ENCODE results near the gene ZMAT2. TPM values are rescaled to one million over a fixed set of nuclear protein-coding genes. Genes with fewer than 3 reads are reported as not detected.
"Not testable (repeated sequence)": the region's sequence is repeated elsewhere in the genome, so short reads cannot be mapped to it uniquely, and the experiment has no call there.

The ZMAT2 gene
- total RNA-seq, 1 donor from 2014 or later: 50.9 TPM

GRCh38 chr5:140708787-140709186, 8.5 kb downstream of the ZMAT2 start:
- DNase-seq (ENCODE audit: low spot score): not testable (repeated sequence)

GRCh38 chr5:140710899-140711552, 10.8 kb downstream of the ZMAT2 start:
- peak; percentile 94 for DNase-seq (ENCODE audit: low spot score)

GRCh38 chr5:140711794-140712193, 11.5 kb downstream of the ZMAT2 start:
- DNase-seq (ENCODE audit: low spot score): no peak

GRCh38 chr5:140713562-140714094, 13.4 kb downstream of the ZMAT2 start:
- no peak for DNase-seq (ENCODE audit: low spot score)

GRCh38 chr5:140716238-140716637, 16.0 kb downstream of the ZMAT2 start:
- not testable (repeated sequence) for DNase-seq (ENCODE audit: low spot score)

- DNase-seq (ENCODE audit: low spot score): no peak
These were observed 18.0 kb downstream of the ZMAT2 start for GRCh38 chr5:140718266-140718592.

- DNase-seq (ENCODE audit: low spot score): not testable (repeated sequence)
These were observed 20.5 kb downstream of the ZMAT2 start for GRCh38 chr5:140720738-140721137.

- not testable (repeated sequence) for DNase-seq (ENCODE audit: low spot score)
These were observed 21.1 kb downstream of the ZMAT2 start for GRCh38 chr5:140721395-140721794.

- peak; percentile 67 for DNase-seq (ENCODE audit: low spot score)
These were observed 25.7 kb downstream of the ZMAT2 start for GRCh38 chr5:140725799-140726471.

- no peak for DNase-seq (ENCODE audit: low spot score)
These were observed 32.9 kb downstream of the ZMAT2 start for GRCh38 chr5:140733098-140733497.

- no peak for DNase-seq (ENCODE audit: low spot score)
These were observed 34.1 kb downstream of the ZMAT2 start for GRCh38 chr5:140734354-140734753.

- DNase-seq (ENCODE audit: low spot score): no peak
These were observed 37.2 kb downstream of the ZMAT2 start for GRCh38 chr5:140737486-140737885.

GRCh38 chr5:140741967-140742366, 41.7 kb downstream of the ZMAT2 start:
- DNase-seq (ENCODE audit: low spot score): no peak

- no peak for DNase-seq (ENCODE audit: low spot score)
These were observed 53.3 kb downstream of the ZMAT2 start for GRCh38 chr5:140753561-140753960.

Other genes with a start within 250 kb of the ZMAT2 start
- 14.4 TPM for gene EIF4EBP3, start 152.8 kb upstream of the ZMAT2 start, total RNA-seq
- 27.2 TPM for gene SRA1, start 143.0 kb upstream of the ZMAT2 start, total RNA-seq
- 46.4 TPM for gene APBB3, start 135.8 kb upstream of the ZMAT2 start, total RNA-seq
- 73.8 TPM for gene SLC35A4, start 135.6 kb upstream of the ZMAT2 start, total RNA-seq
- 104 TPM for gene CD14, start 67.3 kb upstream of the ZMAT2 start, total RNA-seq
- gene TMCO6, start 61.0 kb upstream of the ZMAT2 start, total RNA-seq: 20.6 TPM
- gene NDUFA2, start 52.8 kb upstream of the ZMAT2 start, total RNA-seq: 73.0 TPM
- 72.1 TPM for gene IK, start 52.6 kb upstream of the ZMAT2 start, total RNA-seq
- 22.1 TPM for gene WDR55, start 35.5 kb upstream of the ZMAT2 start, total RNA-seq
- gene DND1, start 26.9 kb upstream of the ZMAT2 start, total RNA-seq: 2.5 TPM
- gene HARS1, start 9.1 kb upstream of the ZMAT2 start, total RNA-seq: 45.5 TPM
- 30.5 TPM for gene HARS2, start 9.0 kb upstream of the ZMAT2 start, total RNA-seq
- 0.06 TPM for gene PCDHA1, start 85.7 kb downstream of the ZMAT2 start, total RNA-seq
- gene PCDHA2, start 94.4 kb downstream of the ZMAT2 start, total RNA-seq: 0.20 TPM
- 1.9 TPM for gene PCDHA3, start 100.6 kb downstream of the ZMAT2 start, total RNA-seq
- gene PCDHA4, start 106.6 kb downstream of the ZMAT2 start, total RNA-seq: 8.0 TPM
- 1.2 TPM for gene PCDHA5, start 121.2 kb downstream of the ZMAT2 start, total RNA-seq
- gene PCDHA6, start 127.5 kb downstream of the ZMAT2 start, total RNA-seq: 2.0 TPM
- 0.89 TPM for gene PCDHA7, start 133.8 kb downstream of the ZMAT2 start, total RNA-seq
- gene PCDHA8, start 140.7 kb downstream of the ZMAT2 start, total RNA-seq: 0.49 TPM
- 0.29 TPM for gene PCDHA9, start 147.9 kb downstream of the ZMAT2 start, total RNA-seq
- 2.9 TPM for gene PCDHA10, start 155.4 kb downstream of the ZMAT2 start, total RNA-seq
- gene PCDHA11, start 168.5 kb downstream of the ZMAT2 start, total RNA-seq: 2.9 TPM
- 10.0 TPM for gene PCDHA12, start 174.9 kb downstream of the ZMAT2 start, total RNA-seq
- gene PCDHA13, start 181.7 kb downstream of the ZMAT2 start, total RNA-seq: 6.7 TPM
- gene PCDHAC1, start 225.9 kb downstream of the ZMAT2 start, total RNA-seq: 12.2 TPM